Esophagus muscularis mucosa (tissue), 4 donors: ENCODE measurements around the gene SIDT2. TPM values are rescaled to one million over a fixed set of nuclear protein-coding genes. Genes with fewer than 3 reads are reported as not detected.

Experiments
- DNase-seq: peaks from one replicate; pipeline ENCODE4 v3.0.0-alpha.2; 2017; ENCODE audit errors: extremely low spot score
- H3K27ac ChIP-seq, 4 donors: fragments of 200-600 bp; sonication (generic); replicated peaks in 1 of 4; 1 replicate in 3 of 4; 2 replicates in 1 of 4; pipeline ENCODE4 v1.5.1; 2016 to 2019; ENCODE audit warnings: mild to moderate bottlenecking in 1 of 4
- H3K27me3 ChIP-seq, 4 donors: fragments of 200-600 bp; sonication (generic); one replicate each; pipeline versions ENCODE4 v1.5.1 to v1.6.0; 2016 to 2019
- H3K36me3 ChIP-seq, 4 donors: fragments of 200-600 bp; sonication (generic); one replicate each; pipeline ENCODE4 v1.5.1; 2016 to 2019
- H3K4me1 ChIP-seq, 4 donors: fragments of 200-600 bp; sonication (generic); one replicate each; pipeline ENCODE4 v1.5.1; 2016 to 2019
- H3K4me3 ChIP-seq, 4 donors: fragments of 200-600 bp; sonication (generic); 1 replicate in 2 of 4; 2 replicates in 2 of 4; pipeline ENCODE4 v1.5.1; 2016 to 2019; ENCODE audit warnings: mild to moderate bottlenecking in 4 of 4, moderate library complexity in 1 of 4
- H3K9me3 ChIP-seq, 4 donors: fragments of 200-600 bp; sonication (generic); 1 replicate in 3 of 4; 2 replicates in 1 of 4; pipeline ENCODE4 v1.5.1; 2016 to 2019
- CTCF ChIP-seq, 3 experiments: fragments of 200-600 bp in 2 of 3; fragments of 450-650 bp in 1 of 3; sonication (generic) in 2 of 3; IDR thresholded peaks; one replicate each; pipeline ENCODE4 v1.5.1; 2017 to 2019; ENCODE audit warnings: antibody characterized with exemption in 3 of 3, mild to moderate bottlenecking in 2 of 3, moderate library complexity in 1 of 3
- EP300 ChIP-seq: sonication (generic); formaldehyde crosslinking; IDR thresholded peaks from one replicate; pipeline ENCODE4 v1.6.1; 2017; ENCODE audit warnings: antibody characterized with exemption
- POLR2A ChIP-seq: fragments of 450-650 bp; IDR thresholded peaks from one replicate; pipeline ENCODE4 v1.6.1; 2017; ENCODE audit warnings: antibody characterized with exemption, moderate library complexity, mild to moderate bottlenecking, low read depth
- POLR2AphosphoS5 ChIP-seq, 2 donors: sonication (generic); formaldehyde crosslinking; IDR thresholded peaks; one replicate each; pipeline ENCODE4 v1.6.1; 2017; ENCODE audit warnings: antibody characterized with exemption in 2 of 2
- WGBS: methylation state at CpG from one replicate; pipeline ENCODE4 v1.1.5; 2018; 5-methylcytosine and 5-hydroxymethylcytosine counted together
- intact Hi-C: fragments of 100-400 bp; cut with DNase I; formaldehyde crosslinking; loops from one replicate; pipeline ENCODE4 v1.15.1; 2023
- total RNA-seq, 4 donors: library from RNA; depleted of rRNA; stranded (reverse); fragments of >200 nt; gene quantifications; one replicate each; pipeline versions ENCODE4 v1.1.0 to v1.2.1, GENCODE V29; 2016

The SIDT2 gene
- total RNA-seq, 4 donors from 2014 or later = 26.5 to 34.1 (median 29.3) TPM

- no peak for DNase-seq
Measured at GRCh38 chr11:117230286-117230961, 51.9 kb downstream of the SIDT2 start.

DNA sequence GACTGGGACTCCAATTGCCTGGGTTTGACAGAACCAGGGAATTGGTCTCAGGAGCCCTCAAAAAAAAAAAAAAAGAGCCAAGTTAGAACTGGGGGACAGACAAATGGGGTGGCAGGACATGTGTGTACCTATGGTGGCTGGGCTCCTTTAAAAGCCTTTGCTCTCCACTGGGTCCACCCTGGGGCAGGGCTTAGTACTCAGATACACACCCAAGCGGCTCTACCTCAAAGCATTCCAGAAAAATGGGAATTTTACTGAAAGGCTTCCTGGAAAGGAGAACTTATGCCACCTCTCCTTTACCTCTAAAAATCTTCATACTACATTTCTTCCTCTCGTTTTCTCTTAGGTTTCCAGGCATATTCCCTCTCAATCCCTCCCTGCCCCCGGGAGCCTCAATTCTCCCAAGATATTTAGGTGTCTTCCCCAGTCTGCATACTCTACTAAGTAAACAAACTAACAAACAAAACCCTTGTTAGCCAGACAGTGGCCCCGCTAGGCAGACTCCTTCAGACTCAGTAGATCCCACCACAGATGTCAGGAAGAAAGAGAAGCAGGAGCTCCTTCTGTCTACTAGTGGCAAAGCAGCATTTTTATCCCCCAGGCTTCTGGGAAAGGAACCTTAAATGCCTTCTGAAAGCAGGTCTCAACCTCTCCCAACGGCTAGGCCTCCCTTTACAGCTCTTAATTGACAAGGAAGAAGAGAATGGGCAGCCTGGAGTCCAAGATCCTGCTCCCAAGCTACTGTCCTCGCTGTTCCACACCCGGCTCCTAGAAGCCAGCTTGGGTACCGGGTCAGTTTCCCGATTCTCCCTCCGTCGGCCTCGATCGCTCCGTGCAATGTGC is 52.7 kb downstream of the SIDT2 start:
- WGBS = 7% methylated on average over 14 of the region's 14 CpGs
- H3K36me3 ChIP-seq = peaks cover 33 to 45% (median 40%) of the 10 kb centered on the region in 4 donors
- intact Hi-C loops = loop anchor here (10.0 kb wide), 1 partner anchor 456 kb away; the partner anchor contains the start of gene BUD13
- H3K27me3 ChIP-seq = no peaks in the 10 kb centered on the region
- H3K27ac ChIP-seq = peak overlapping the region; percentile 96 to 100 (median 98)
- H3K4me3 ChIP-seq = peak overlapping the region; percentile 95 to 98 (median 96)
- H3K4me1 ChIP-seq = peaks cover 24 to 55% (median 45%) of the 10 kb centered on the region in 4 donors
- no peak for DNase-seq
- H3K9me3 ChIP-seq = no peaks in the 10 kb centered on the region
- no peak for TF ChIP-seq POLR2A
- no peak for TF ChIP-seq EP300
- no peak for TF ChIP-seq POLR2AphosphoS5 (IDR thresholded peaks at IDR 0.05)
- no peak for TF ChIP-seq CTCF (IDR thresholded peaks at IDR 0.05)

More at GRCh38 chr11:117230286-117230961, 51.9 kb downstream of the SIDT2 start:
- no peaks in the 10 kb centered on the region for H3K9me3 ChIP-seq
- H3K27ac ChIP-seq = peak overlapping the region; percentile 96 to 100 (median 98)
- TF ChIP-seq POLR2AphosphoS5 (IDR thresholded peaks at IDR 0.05) (no peak), EP300 (no peak), POLR2A (no peak)
- intact Hi-C loops = loop anchor here (10.0 kb wide), 1 partner anchor 456 kb away; the partner anchor contains the start of gene BUD13
- H3K4me1 ChIP-seq = peaks cover 24 to 63% (median 53%) of the 10 kb centered on the region in 4 donors
- H3K27me3 ChIP-seq = no peaks in the 10 kb centered on the region
- peak overlapping the region; percentile 95 to 98 (median 96) for H3K4me3 ChIP-seq
- peaks cover 33 to 45% (median 44%) of the 10 kb centered on the region in 4 donors for H3K36me3 ChIP-seq
- 66% methylated on average over 12 of the region's 12 CpGs for WGBS

GRCh38 chr11:117231842-117232091 is 53.2 kb downstream of the SIDT2 start, which contains the start of gene PCSK7:
TSS of gene PCSK7 (minus strand) at chr11:117232073. CDS start at chr11:117229844, 2,229 bp downstream.
- Histone ChIP-seq H3K27ac (peak within 1 kb of the TSS; percentile 96 to 100 (median 98)), H3K4me3 (peak within 1 kb of the TSS; percentile 95 to 98 (median 96)), H3K4me1 (peaks cover 24 to 49% (median 42%) of the 10 kb centered on the region in 4 donors), H3K9me3 (no peaks in the 10 kb centered on the region), H3K36me3 (peaks cover 32 to 44% (median 39%) of the 10 kb centered on the region in 4 donors), H3K27me3 (no peaks in the 10 kb centered on the region)
- no peak for DNase-seq
- intact Hi-C loops = loop anchor here (10.0 kb wide), 1 partner anchor 457 kb away; the partner anchor contains the start of gene BUD13
- TF ChIP-seq POLR2A (no peak), POLR2AphosphoS5 (IDR thresholded peaks at IDR 0.05) (peak in 1 of 2 donors; percentile 77)
- WGBS = 0% methylated on average over 3 of the region's 13 CpGs

GRCh38 chr11:117232092-117232878 is 53.7 kb downstream of the SIDT2 start, which contains the start of gene RNF214:
TSS of gene RNF214 (plus strand) at chr11:117232671. CDS start at chr11:117234273, 1,602 bp downstream.
- WGBS = 0% methylated on average over 13 of the region's 94 CpGs
- TF ChIP-seq POLR2A = peak; percentile 58
- no peak for TF ChIP-seq EP300
- peak in 2 of 3 experiments; percentile 94 to 98 for TF ChIP-seq CTCF (IDR thresholded peaks at IDR 0.05)
- TF ChIP-seq POLR2AphosphoS5 (IDR thresholded peaks at IDR 0.05) = peak; percentile 37 to 78

GRCh38 chr11:117232911-117233409 is 54.4 kb downstream of the SIDT2 start:
- WGBS = under 1% methylated on average over 19 of the region's 27 CpGs
- no peaks in the 10 kb centered on the region for H3K9me3 ChIP-seq
- TF ChIP-seq POLR2A = no peak
- no peak for TF ChIP-seq CTCF (IDR thresholded peaks at IDR 0.05)
- TF ChIP-seq EP300 = no peak
- TF ChIP-seq POLR2AphosphoS5 (IDR thresholded peaks at IDR 0.05) = no peak
- intact Hi-C loops = loop anchor here (10.0 kb wide), 1 partner anchor 458 kb away; the partner anchor contains the start of gene BUD13
- H3K36me3 ChIP-seq = peaks cover 21 to 32% (median 27%) of the 10 kb centered on the region in 4 donors
- H3K4me1 ChIP-seq = peaks cover 24 to 48% (median 40%) of the 10 kb centered on the region in 4 donors
- peak overlapping the region; percentile 96 to 100 (median 98) for H3K27ac ChIP-seq
- DNase-seq = no peak
- H3K4me3 ChIP-seq = peak overlapping the region; percentile 95 to 98 (median 96)
- no peaks in the 10 kb centered on the region for H3K27me3 ChIP-seq

More at GRCh38 chr11:117232092-117232878, 53.7 kb downstream of the SIDT2 start, which contains the start of gene RNF214:
- Histone ChIP-seq H3K27me3 (no peaks in the 10 kb centered on the region), H3K4me3 (peak within 1 kb of the TSS; percentile 95 to 98 (median 96)), H3K9me3 (no peaks in the 10 kb centered on the region), H3K4me1 (peaks cover 24 to 48% (median 40%) of the 10 kb centered on the region in 4 donors), H3K36me3 (peaks cover 27 to 39% (median 34%) of the 10 kb centered on the region in 4 donors), H3K27ac (peak within 1 kb of the TSS; percentile 96 to 100 (median 98))
- intact Hi-C loops = loop anchor here (10.0 kb wide), 1 partner anchor 457 kb away; the partner anchor contains the start of gene BUD13
- DNase-seq = peak; percentile 93
